ENCODE data around the gene TEX48.

GRCh38 chr9:114722081-114722621, 40.2 kb upstream of the TEX48 start:
- no peak for TF ChIP-seq CTCF (IDR thresholded peaks at IDR 0.05)
- TF ChIP-seq POLR2A (IDR thresholded peaks at IDR 0.05), result no peak

Data from right lobe of liver (tissue), 4 donors.